ENCODE results near the gene SMARCA1.

SMARCA1 gene

GRCh38 chrX:129523079-129523911 is at the start of gene SMARCA1:
TSS of gene SMARCA1 (minus strand) at chrX:129523490. CDS start at chrX:129523370, 120 bp downstream.
- no peak for TF ChIP-seq CTCF (IDR thresholded peaks at IDR 0.05)

GRCh38 chrX:129572422-129572821 is 49.1 kb upstream of the SMARCA1 start:
- no peak for TF ChIP-seq CTCF (IDR thresholded peaks at IDR 0.05)

- TF ChIP-seq CTCF (IDR thresholded peaks at IDR 0.05), result no peak
Observed at GRCh38 chrX:129568349-129568748, 45.1 kb upstream of the SMARCA1 start.

- TF ChIP-seq CTCF (IDR thresholded peaks at IDR 0.05), result no peak
Observed at GRCh38 chrX:129566073-129566472, 42.8 kb upstream of the SMARCA1 start.

GRCh38 chrX:129565046-129565650 is 41.9 kb upstream of the SMARCA1 start:
- no peak for TF ChIP-seq CTCF (IDR thresholded peaks at IDR 0.05)

GRCh38 chrX:129561453-129561852 is 38.2 kb upstream of the SMARCA1 start:
- no peak for TF ChIP-seq CTCF (IDR thresholded peaks at IDR 0.05)

GRCh38 chrX:129559783-129560182 is 36.5 kb upstream of the SMARCA1 start:
- TF ChIP-seq CTCF (IDR thresholded peaks at IDR 0.05), result no peak

Data from LNCAP (cell line).